Body of pancreas (tissue), 4 donors: ENCODE data around the gene FHOD3. TPM values are rescaled to one million over a fixed set of nuclear protein-coding genes. Genes with fewer than 3 reads are reported as not detected.

Experiments
- ATAC-seq: fragments of 150-250 bp; one replicate; pipeline ENCODE4 v1.9.1; 2016
- DNase-seq, 4 donors: peaks; one replicate each; pipeline ENCODE4 v3.0.0-alpha.2; 2019
- H3K27ac ChIP-seq, 4 donors: fragments of 200-600 bp; sonication (generic); 1 replicate in 3 of 4; 2 replicates in 1 of 4; pipeline versions ENCODE4 v1.5.1 to v1.6.1; 2016 to 2019; ENCODE audit warnings: mild to moderate bottlenecking in 1 of 4, mixed read lengths in 1 of 4, moderate library complexity in 1 of 4
- H3K27me3 ChIP-seq, 2 donors: fragments of 200-600 bp; sonication (generic); one replicate each; pipeline ENCODE4 v1.6.0; 2016; ENCODE audit warnings: mild to moderate bottlenecking in 1 of 2
- H3K36me3 ChIP-seq, 2 donors: fragments of 200-600 bp; sonication (generic); replicated peaks in 1 of 2; 2 replicates each; pipeline ENCODE4 v1.5.1; 2016; ENCODE audit warnings: low read depth in 2 of 2; ENCODE audit not compliant: insufficient read depth in 1 of 2
- H3K4me1 ChIP-seq: fragments of 200-600 bp; sonication (generic); one replicate; pipeline ENCODE4 v1.6.0; 2016
- H3K4me3 ChIP-seq, 2 donors: fragments of 200-600 bp; sonication (generic); 1 replicate in 1 of 2; 2 replicates in 1 of 2; pipeline ENCODE4 v1.5.1; 2016 to 2019
- H3K9me3 ChIP-seq, 3 donors: fragments of 200-600 bp; sonication (generic); 1 replicate in 2 of 3; 2 replicates in 1 of 3; pipeline ENCODE4 v1.5.1; 2016
- CTCF ChIP-seq, 7 experiments: fragments of 450-650 bp in 4 of 7; fragments of 200-600 bp in 3 of 7; sonication (generic) in 3 of 7; IDR thresholded peaks; one replicate each; pipeline ENCODE4 v1.5.1; 2016 to 2019; ENCODE audit warnings: antibody characterized with exemption in 7 of 7
- POLR2A ChIP-seq, 3 donors: fragments of 450-650 bp; IDR thresholded peaks; one replicate each; pipeline ENCODE4 v1.6.1; 2016; ENCODE audit warnings: antibody characterized with exemption in 3 of 3, mild to moderate bottlenecking in 2 of 3
- WGBS, 2 donors: methylation state at CpG; one replicate each; pipeline ENCODE4 v1.1.5; 2017; 5-methylcytosine and 5-hydroxymethylcytosine counted together
- intact Hi-C: fragments of 100-400 bp; cut with DNase I; formaldehyde crosslinking; loops from one replicate; pipeline ENCODE4 v1.15.1; 2023
- total RNA-seq, 2 donors: library from RNA; depleted of rRNA; stranded (reverse); fragments of >200 nt; gene quantifications; one replicate each; pipeline ENCODE4 v1.1.0, GENCODE V29; 2016

FHOD3 gene
- total RNA-seq, 2 donors from 2014 or later, result 0.52 to 2.0 TPM

GRCh38 chr18:36539674-36540231 is 242.2 kb downstream of the FHOD3 start:
- H3K36me3 ChIP-seq, result no peaks in the 10 kb centered on the region
- no peaks in the 10 kb centered on the region for H3K4me1 ChIP-seq
- 84 to 87% methylated on average over 5 of the region's 5 CpGs for WGBS, 2 donors
- no peak overlapping the region for H3K4me3 ChIP-seq
- H3K9me3 ChIP-seq, result no peaks in the 10 kb centered on the region
- no peak overlapping the region for H3K27ac ChIP-seq
- intact Hi-C loops, result no loop called here
- ATAC-seq (no peak), DNase-seq (no peak)
- TF ChIP-seq CTCF (IDR thresholded peaks at IDR 0.05) (no peak), POLR2A (IDR thresholded peaks at IDR 0.05) (no peak)
- no peaks in the 10 kb centered on the region for H3K27me3 ChIP-seq

DNA sequence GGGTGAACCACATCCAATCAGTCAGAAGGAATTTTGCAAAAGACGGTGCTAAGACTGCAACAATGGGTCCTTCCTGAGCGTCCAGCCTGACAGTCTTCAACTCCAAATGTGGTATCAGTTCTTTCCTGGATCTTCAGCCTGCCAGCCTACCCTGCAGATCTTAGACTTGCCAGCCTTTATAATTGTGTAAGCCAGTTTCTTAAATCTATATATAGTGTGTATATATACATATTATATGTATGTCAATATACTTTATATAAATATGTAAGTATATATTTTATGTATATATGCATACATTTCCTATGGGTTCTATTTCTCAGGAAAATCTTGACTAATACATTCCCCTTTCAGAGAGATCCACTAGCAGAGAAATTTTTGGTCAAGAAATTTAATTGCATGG is 245.5 kb downstream of the FHOD3 start:
- no peak for ATAC-seq
- Histone ChIP-seq H3K27ac (no peak overlapping the region), H3K36me3 (no peaks in the 10 kb centered on the region), H3K27me3 (no peaks in the 10 kb centered on the region), H3K9me3 (no peaks in the 10 kb centered on the region), H3K4me3 (no peak overlapping the region), H3K4me1 (no peaks in the 10 kb centered on the region)
- intact Hi-C loops, result no loop called here
- no peak for DNase-seq
- no peak for TF ChIP-seq POLR2A (IDR thresholded peaks at IDR 0.05)
- TF ChIP-seq CTCF (IDR thresholded peaks at IDR 0.05), result no peak
- 94 to 100% methylated on average over 2 of the region's 2 CpGs for WGBS, 2 donors

DNA sequence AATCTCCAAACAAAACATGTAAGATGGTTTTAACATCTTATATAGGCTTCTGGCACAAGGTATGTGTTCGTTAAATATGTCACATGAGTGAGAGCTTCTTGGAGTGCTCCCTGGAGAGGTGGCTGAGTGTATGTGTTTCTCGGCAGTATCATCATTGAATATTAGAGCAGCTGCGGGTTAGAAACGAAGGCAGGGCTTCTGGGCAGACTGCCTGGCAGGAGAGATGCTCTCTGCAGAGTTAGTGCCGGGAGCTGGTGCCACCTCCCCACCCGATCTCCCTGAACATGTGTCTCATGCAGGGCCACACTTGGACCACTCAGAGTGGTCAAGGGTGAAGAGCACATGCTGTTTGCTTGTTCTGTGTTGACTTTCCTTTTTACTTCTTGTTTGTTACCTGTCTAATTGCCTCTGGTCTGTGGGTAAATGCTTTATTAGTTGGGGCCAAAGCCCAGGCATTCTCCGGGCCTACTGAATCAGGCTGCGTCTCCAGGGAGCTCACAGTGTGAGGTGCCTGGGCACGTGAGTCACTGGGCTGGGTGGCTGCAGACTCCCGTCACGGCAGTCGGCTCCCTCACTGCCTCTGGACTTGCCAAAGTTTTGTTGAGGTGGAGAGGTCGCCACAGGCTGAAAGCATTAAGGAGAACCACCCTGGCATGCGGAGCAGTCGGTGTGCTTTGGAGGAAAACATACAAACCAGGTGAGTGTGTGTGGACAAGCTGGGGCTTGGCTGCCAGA is 246.6 kb downstream of the FHOD3 start:
- Histone ChIP-seq H3K27me3 (no peaks in the 10 kb centered on the region), H3K4me1 (no peaks in the 10 kb centered on the region), H3K36me3 (no peaks in the 10 kb centered on the region), H3K9me3 (no peaks in the 10 kb centered on the region), H3K27ac (no peak overlapping the region), H3K4me3 (no peak overlapping the region)
- intact Hi-C loops, result no loop called here
- 89% methylated on average over 14 to 15 of the region's 15 CpGs for WGBS, 2 donors
- TF ChIP-seq POLR2A (IDR thresholded peaks at IDR 0.05) (no peak), CTCF (IDR thresholded peaks at IDR 0.05) (no peak)
- peak in 2 of 4 donors; percentile 6 to 12 for DNase-seq
- ATAC-seq, result peak; percentile 33

- 70 to 75% methylated on average over 6 of the region's 6 CpGs for WGBS, 2 donors
- H3K27ac ChIP-seq, result no peak overlapping the region
Observed at GRCh38 chr18:36545821-36546427, 248.4 kb downstream of the FHOD3 start.

More at GRCh38 chr18:36545821-36546427, 248.4 kb downstream of the FHOD3 start:
- DNase-seq (no peak), ATAC-seq (no peak)
- intact Hi-C loops, result no loop called here
- H3K4me3 ChIP-seq, result no peak overlapping the region
- TF ChIP-seq CTCF (IDR thresholded peaks at IDR 0.05) (no peak), POLR2A (IDR thresholded peaks at IDR 0.05) (no peak)
- no peaks in the 10 kb centered on the region for H3K9me3 ChIP-seq
- H3K36me3 ChIP-seq, result no peaks in the 10 kb centered on the region
- no peaks in the 10 kb centered on the region for H3K4me1 ChIP-seq
- H3K27me3 ChIP-seq, result no peaks in the 10 kb centered on the region
